ES-I3 (cell line): ENCODE measurements around the gene PSTK.

Experiments used
- H3K36me3 ChIP-seq: 2 replicates; pipeline ENCODE4 v1.6.1; 2013; ENCODE audit warnings: mild to moderate bottlenecking, low read length, control low read depth, moderate library complexity; ENCODE audit not compliant: insufficient read depth
- H3K4me1 ChIP-seq: 2 replicates; pipeline ENCODE4 v1.6.1; 2013; ENCODE audit warnings: mild to moderate bottlenecking, control low read depth, low read length; ENCODE audit not compliant: insufficient read depth
- H3K9ac ChIP-seq: 2 replicates; pipeline ENCODE4 v1.6.1; 2013; ENCODE audit warnings: low read depth, mild to moderate bottlenecking, low read length, moderate library complexity
- H3K9me3 ChIP-seq: 2 replicates; pipeline ENCODE4 v1.6.1; 2013; ENCODE audit warnings: mild to moderate bottlenecking, low read length, moderate library complexity; ENCODE audit not compliant: control insufficient read depth, insufficient read depth

Gene PSTK

DNA sequence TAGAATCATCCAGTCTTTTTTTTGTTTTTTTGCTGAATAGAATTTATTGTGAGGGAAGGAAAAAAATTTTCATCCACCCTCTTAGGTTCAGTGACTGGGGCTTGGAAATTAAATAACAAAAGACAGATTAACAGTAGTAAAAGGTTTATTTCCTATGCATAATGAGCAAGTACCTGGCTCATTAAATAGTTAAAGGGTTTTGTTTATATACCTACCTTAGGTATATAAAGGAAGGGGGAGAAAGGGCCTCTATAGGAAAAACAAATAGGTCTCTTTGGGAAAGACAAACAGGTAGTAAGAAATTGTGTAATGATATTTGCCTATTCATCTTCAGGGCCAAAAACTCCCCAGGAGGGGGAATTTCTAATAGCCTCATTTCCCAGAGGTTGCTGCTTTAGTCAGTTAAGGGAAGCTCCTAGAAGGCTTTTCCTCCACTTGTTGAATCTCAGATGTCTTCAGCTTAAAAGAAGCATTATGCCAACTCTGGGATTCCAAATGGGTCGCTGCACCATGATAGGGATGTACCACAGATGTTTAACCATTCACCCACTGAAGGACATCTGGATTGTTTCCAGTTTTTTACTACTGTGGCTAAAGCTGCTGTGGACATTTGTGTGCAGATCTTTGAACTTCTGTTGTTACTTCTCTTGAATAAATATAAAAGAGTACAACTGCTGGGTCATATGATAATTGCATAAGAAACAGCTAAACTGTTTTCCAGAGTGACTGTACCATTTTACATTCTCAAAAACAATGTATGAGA, 39.9 kb downstream of the PSTK start:
- no peaks in the 10 kb centered on the region for H3K36me3 ChIP-seq
- H3K4me1 ChIP-seq = peaks cover 22% of the 10 kb centered on the region

DNA sequence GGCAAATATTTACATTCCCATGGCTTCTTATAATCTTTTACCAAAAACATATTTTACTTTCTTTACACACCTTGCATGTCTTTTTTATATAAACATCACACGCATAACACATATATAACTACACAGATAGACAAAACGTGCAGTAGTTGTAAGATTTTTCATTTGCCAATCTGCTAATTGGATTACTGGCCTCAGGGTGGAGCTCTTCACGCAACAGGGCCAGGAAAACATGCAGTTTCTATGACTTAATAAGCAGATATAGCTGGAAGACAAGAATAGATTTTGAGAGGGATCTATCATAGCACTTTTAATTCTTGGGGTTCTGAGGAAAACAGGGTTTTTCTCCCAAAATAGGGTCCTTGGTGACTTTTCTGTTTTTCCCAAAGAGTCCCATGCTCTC, 41.3 kb downstream of the PSTK start:
- Histone ChIP-seq H3K9ac (no peak overlapping the region), H3K4me1 (peaks cover 22% of the 10 kb centered on the region)

More for the DNA sequence above, 39.9 kb downstream of the PSTK start:
- Histone ChIP-seq H3K9ac (no peak overlapping the region), H3K9me3 (no peaks in the 10 kb centered on the region)

DNA sequence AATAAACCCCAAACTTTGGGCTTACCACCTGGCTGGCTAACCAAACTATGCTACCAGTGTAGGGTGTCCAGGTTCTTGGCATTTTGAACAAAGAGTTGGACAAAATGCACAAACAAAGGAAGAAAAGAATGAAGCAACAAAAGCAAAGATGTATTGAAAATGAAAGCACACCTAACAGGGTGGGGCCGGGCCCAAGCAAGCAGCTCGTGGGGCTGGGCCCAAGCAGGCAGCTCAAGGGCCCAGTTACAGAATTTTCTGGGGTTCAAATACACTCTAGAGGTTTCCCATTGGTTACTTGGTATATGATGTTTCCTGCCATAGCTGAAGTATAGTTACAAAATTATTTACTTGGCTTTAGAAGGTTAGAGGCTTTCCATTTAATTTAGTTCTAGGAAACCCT, 44.3 kb downstream of the PSTK start:
- H3K9me3 ChIP-seq = no peaks in the 10 kb centered on the region
- peaks cover 10% of the 10 kb centered on the region for H3K4me1 ChIP-seq
- no peak overlapping the region for H3K9ac ChIP-seq
- H3K36me3 ChIP-seq = no peaks in the 10 kb centered on the region

More for the DNA sequence above, 41.3 kb downstream of the PSTK start:
- no peaks in the 10 kb centered on the region for H3K9me3 ChIP-seq
- no peaks in the 10 kb centered on the region for H3K36me3 ChIP-seq

DNA sequence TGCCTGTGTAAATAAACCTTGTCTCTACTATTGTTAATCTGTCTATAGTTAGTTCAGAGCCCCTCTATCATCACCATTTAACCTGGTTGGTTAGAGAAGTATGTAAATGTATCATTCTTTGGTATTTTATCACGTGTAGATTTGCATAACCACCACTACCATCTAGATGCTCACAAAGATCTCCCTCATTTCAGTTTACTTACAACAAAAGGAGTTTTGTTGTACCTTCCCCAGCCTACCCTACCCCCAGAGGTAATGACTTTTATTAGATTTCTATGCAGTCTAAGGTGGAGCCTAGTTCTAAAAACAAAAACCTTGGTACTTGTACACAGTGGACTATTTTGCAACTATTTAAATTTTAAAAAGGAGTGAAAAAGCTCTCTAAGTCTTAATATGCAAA, 46.1 kb downstream of the PSTK start:
- Histone ChIP-seq H3K9ac (no peak overlapping the region), H3K9me3 (no peaks in the 10 kb centered on the region), H3K4me1 (no peaks in the 10 kb centered on the region), H3K36me3 (no peaks in the 10 kb centered on the region)

- no peaks in the 10 kb centered on the region for H3K36me3 ChIP-seq
- no peaks in the 10 kb centered on the region for H3K9me3 ChIP-seq
- H3K4me1 ChIP-seq = no peaks in the 10 kb centered on the region
Measured at GRCh38 chr10:123027861-123028260, 47.7 kb downstream of the PSTK start.

GRCh38 chr10:123031124-123031523, 50.9 kb downstream of the PSTK start:
- no peak overlapping the region for H3K9ac ChIP-seq
- no peaks in the 10 kb centered on the region for H3K4me1 ChIP-seq
- H3K9me3 ChIP-seq = no peaks in the 10 kb centered on the region
- no peaks in the 10 kb centered on the region for H3K36me3 ChIP-seq

More at GRCh38 chr10:123027861-123028260, 47.7 kb downstream of the PSTK start:
- no peak overlapping the region for H3K9ac ChIP-seq

- Histone ChIP-seq H3K9me3 (no peaks in the 10 kb centered on the region), H3K36me3 (no peaks in the 10 kb centered on the region), H3K9ac (no peak overlapping the region), H3K4me1 (no peaks in the 10 kb centered on the region)
Measured at GRCh38 chr10:123034332-123034731, 54.1 kb downstream of the PSTK start.

- no peaks in the 10 kb centered on the region for H3K9me3 ChIP-seq
- no peaks in the 10 kb centered on the region for H3K36me3 ChIP-seq
- H3K9ac ChIP-seq = no peak overlapping the region
- no peaks in the 10 kb centered on the region for H3K4me1 ChIP-seq
Measured at GRCh38 chr10:123035467-123036086, 55.4 kb downstream of the PSTK start.

GRCh38 chr10:123038782-123039631, 58.8 kb downstream of the PSTK start:
- no peaks in the 10 kb centered on the region for H3K4me1 ChIP-seq
- no peaks in the 10 kb centered on the region for H3K36me3 ChIP-seq
- no peaks in the 10 kb centered on the region for H3K9me3 ChIP-seq
- H3K9ac ChIP-seq = no peak overlapping the region

GRCh38 chr10:123039632-123039930, 59.4 kb downstream of the PSTK start:
- Histone ChIP-seq H3K9ac (no peak overlapping the region), H3K36me3 (no peaks in the 10 kb centered on the region)

More at GRCh38 chr10:123039632-123039930, 59.4 kb downstream of the PSTK start:
- no peaks in the 10 kb centered on the region for H3K9me3 ChIP-seq
- H3K4me1 ChIP-seq = no peaks in the 10 kb centered on the region
